Neural progenitor cell (in vitro differentiated cells): ENCODE measurements around the gene SALL1. TPM values are rescaled to one million over a fixed set of nuclear protein-coding genes. Genes with fewer than 3 reads are reported as not detected.

Source experiments
- DNase-seq: peaks from one replicate; pipeline ENCODE4 v3.0.0-alpha.2; 2016; ENCODE audit warnings: low spot score
- H2AFZ ChIP-seq: fragments of 200-600 bp; sonication (generic); replicated peaks from 2 replicates; pipeline ENCODE4 v1.6.1; 2016; ENCODE audit warnings: antibody characterized with exemption
- H3F3A ChIP-seq: fragments of 200-600 bp; sonication (generic); 2 replicates; pipeline ENCODE4 v1.6.1; 2016; ENCODE audit warnings: antibody characterized with exemption, low read depth
- H3K27ac ChIP-seq: fragments of 200-600 bp; sonication (generic); 2 replicates; pipeline ENCODE4 v1.5.1; 2016; ENCODE audit warnings: mild to moderate bottlenecking
- H3K27me3 ChIP-seq: fragments of 200-600 bp; sonication (generic); 2 replicates; pipeline ENCODE4 v1.6.1; 2016; ENCODE audit warnings: mild to moderate bottlenecking, moderate library complexity
- H3K36me3 ChIP-seq: fragments of 200-600 bp; sonication (generic); 2 replicates; pipeline ENCODE4 v1.5.1; 2016
- H3K4me1 ChIP-seq: fragments of 200-600 bp; sonication (generic); 2 replicates; pipeline ENCODE4 v1.6.1; 2016; ENCODE audit warnings: mixed run types
- H3K4me2 ChIP-seq: fragments of 200-600 bp; sonication (generic); 2 replicates; pipeline ENCODE4 v1.6.1; 2016
- H3K4me3 ChIP-seq: fragments of 200-600 bp; sonication (generic); 2 replicates; pipeline ENCODE4 v1.5.1; 2016
- H3K79me2 ChIP-seq: fragments of 200-600 bp; sonication (generic); 2 replicates; pipeline ENCODE4 v1.6.1; 2016; ENCODE audit warnings: low read depth
- H3K9ac ChIP-seq: fragments of 200-600 bp; sonication (generic); 2 replicates; pipeline ENCODE4 v1.6.1; 2016
- H3K9me3 ChIP-seq: fragments of 200-600 bp; sonication (generic); 2 replicates; pipeline ENCODE4 v1.5.1; 2016; ENCODE audit warnings: low read depth
- H4K20me1 ChIP-seq: fragments of 200-600 bp; sonication (generic); 2 replicates; pipeline ENCODE4 v1.6.1; 2016; ENCODE audit warnings: low read depth
- H3K27ac Mint-ChIP-seq: 3 replicates; pipeline ENCODE4 v1.8.0; 2021; ENCODE audit warnings: mixed read lengths
- H3K27me3 Mint-ChIP-seq: 2 replicates; pipeline ENCODE4 v1.8.0; 2022; ENCODE audit warnings: low read depth, mild to moderate bottlenecking, inconsistent platforms, moderate library complexity, mixed read lengths; ENCODE audit not compliant: insufficient read depth
- H3K36me3 Mint-ChIP-seq: 3 replicates; pipeline ENCODE4 v1.8.0; 2021; ENCODE audit warnings: mixed read lengths
- H3K4me1 Mint-ChIP-seq: 3 replicates; pipeline ENCODE4 v1.8.0; 2021; ENCODE audit warnings: mixed read lengths
- H3K4me3 Mint-ChIP-seq: 3 replicates; pipeline ENCODE4 v1.8.0; 2021; ENCODE audit warnings: mild to moderate bottlenecking, moderate library complexity, mixed read lengths
- H3K9me3 Mint-ChIP-seq: 3 replicates; pipeline ENCODE4 v1.8.0; 2020; ENCODE audit warnings: mixed read lengths
- EZH2 ChIP-seq: fragments of 200-600 bp; sonication (generic); IDR thresholded peaks from 2 replicates; pipeline ENCODE4 v1.6.1; 2017; ENCODE audit warnings: antibody characterized with exemption, mild to moderate bottlenecking, moderate library complexity
- EZH2phosphoT487 ChIP-seq: fragments of 200-600 bp; sonication (generic); IDR thresholded peaks from 2 replicates; pipeline ENCODE4 v1.6.1; 2017; ENCODE audit warnings: antibody characterized with exemption
- total RNA-seq: library from RNA; depleted of rRNA; stranded (reverse); fragments of >200 nt; gene quantifications from 2 replicates; pipeline ENCODE4 v1.2.3, GENCODE V29; 2015; ENCODE audit warnings: low replicate concordance
- TF ChIP-seq, protein P1 (sequence below): fragments of 200-600 bp; sonication (generic); IDR thresholded peaks from 2 replicates; pipeline ENCODE4 v1.5.1; 2017; ENCODE audit warnings: antibody characterized with exemption, mild to moderate bottlenecking

Gene SALL1
- total RNA-seq, 1 donor from 2014 or later = 50.3 TPM

DNA sequence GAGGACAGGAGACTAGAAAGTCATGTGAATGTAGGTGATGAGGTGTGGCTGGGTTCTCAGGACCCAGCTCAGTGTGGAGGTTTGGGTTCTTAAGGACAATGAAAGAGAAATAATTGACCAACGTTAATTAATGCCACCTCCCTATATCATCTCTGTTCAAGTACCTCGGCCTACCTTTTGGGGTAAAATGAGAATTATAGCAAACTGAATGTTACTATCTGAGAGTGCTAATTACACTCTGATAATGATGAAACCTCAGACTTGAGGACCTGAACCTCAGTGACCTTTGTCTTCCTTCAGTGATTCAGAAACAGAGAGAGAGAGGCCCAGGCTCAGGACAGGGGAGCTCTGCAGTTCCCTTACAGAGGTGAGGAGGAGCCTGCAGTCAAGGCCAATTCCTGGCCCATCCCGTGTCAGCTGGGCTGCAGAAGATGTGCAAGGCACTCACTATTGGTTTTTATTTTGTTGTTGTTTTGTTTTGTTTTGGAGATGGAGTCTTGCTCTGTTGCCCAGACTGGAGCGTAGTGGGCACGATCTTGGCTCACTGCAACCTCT, 57.3 kb downstream of the SALL1 start:
- Mint-ChIP-seq H3K27me3 (peaks cover 10% of the 10 kb centered on the region), H3K27ac (no peak overlapping the region), H3K4me1 (peaks cover 21% of the 10 kb centered on the region), H3K36me3 (no peaks in the 10 kb centered on the region), H3K9me3 (peaks cover 14% of the 10 kb centered on the region), H3K4me3 (no peak overlapping the region)
- Histone ChIP-seq H3K27me3 (no peaks in the 10 kb centered on the region), H3K9me3 (no peaks in the 10 kb centered on the region), H3K79me2 (no peaks in the 10 kb centered on the region), H2AFZ (no peak overlapping the region), H4K20me1 (no peaks in the 10 kb centered on the region), H3K4me2 (no peak overlapping the region), H3K9ac (no peak overlapping the region), H3F3A (peaks cover 8% of the 10 kb centered on the region), H3K4me3 (no peak overlapping the region), H3K4me1 (peaks cover 23% of the 10 kb centered on the region), H3K27ac (no peak overlapping the region), H3K36me3 (no peaks in the 10 kb centered on the region)
- no peak for DNase-seq
- TF ChIP-seq EZH2 = no peak
- TF ChIP-seq, protein P1, sequence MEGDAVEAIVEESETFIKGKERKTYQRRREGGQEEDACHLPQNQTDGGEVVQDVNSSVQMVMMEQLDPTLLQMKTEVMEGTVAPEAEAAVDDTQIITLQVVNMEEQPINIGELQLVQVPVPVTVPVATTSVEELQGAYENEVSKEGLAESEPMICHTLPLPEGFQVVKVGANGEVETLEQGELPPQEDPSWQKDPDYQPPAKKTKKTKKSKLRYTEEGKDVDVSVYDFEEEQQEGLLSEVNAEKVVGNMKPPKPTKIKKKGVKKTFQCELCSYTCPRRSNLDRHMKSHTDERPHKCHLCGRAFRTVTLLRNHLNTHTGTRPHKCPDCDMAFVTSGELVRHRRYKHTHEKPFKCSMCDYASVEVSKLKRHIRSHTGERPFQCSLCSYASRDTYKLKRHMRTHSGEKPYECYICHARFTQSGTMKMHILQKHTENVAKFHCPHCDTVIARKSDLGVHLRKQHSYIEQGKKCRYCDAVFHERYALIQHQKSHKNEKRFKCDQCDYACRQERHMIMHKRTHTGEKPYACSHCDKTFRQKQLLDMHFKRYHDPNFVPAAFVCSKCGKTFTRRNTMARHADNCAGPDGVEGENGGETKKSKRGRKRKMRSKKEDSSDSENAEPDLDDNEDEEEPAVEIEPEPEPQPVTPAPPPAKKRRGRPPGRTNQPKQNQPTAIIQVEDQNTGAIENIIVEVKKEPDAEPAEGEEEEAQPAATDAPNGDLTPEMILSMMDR = no peak
- no peak for TF ChIP-seq EZH2phosphoT487
